ENCODE results near the gene DGKG. TPM values are rescaled to one million over a fixed set of nuclear protein-coding genes. Genes with fewer than 3 reads are reported as not detected.

Gene DGKG
- total and polyA plus RNA-seq, 2 donors (not counting 1 experiment from before 2014, with no cell fraction given): 0.67 to 10.9 TPM

DNA sequence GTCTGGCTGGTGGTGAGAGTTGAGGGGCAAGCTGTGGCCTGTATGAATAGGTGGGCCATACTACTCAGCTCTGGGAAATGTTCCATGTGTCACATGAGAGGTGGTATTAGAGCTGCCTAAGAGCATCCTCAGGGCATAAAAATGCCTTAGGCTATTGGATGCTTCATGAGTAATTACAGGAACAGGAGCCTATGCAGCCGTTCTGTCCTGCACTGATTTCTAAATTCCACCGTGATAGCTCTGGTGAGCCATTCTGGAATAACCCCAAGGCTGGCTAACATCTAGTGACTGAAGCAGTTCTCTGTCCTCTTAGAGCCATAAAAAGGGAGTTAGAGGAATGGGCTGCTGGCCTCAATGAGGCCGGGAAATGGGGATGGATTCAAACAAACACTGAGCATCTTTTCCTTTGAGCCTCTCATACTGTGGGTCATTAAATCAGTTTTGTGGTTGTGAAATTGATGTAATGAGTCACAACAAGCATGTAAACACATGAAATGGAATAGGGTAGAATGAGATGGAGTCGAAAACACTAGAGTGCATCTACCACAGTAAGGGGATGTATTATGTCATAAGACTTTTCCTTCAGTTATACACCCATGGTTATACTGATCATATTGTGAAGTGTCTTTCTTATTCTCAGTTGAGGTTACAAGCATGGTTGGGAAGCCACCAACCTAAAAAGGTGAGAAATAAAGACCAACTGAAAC is 41.0 kb downstream of the DGKG start:
- Histone ChIP-seq H3K4me3 (ENCODE audit: control extremely low read depth in 1 of 5, extremely low read depth in 1 of 5, insufficient read depth in 1 of 5, low read depth in 2 of 5, low read length in 4 of 5) (no peak overlapping the region), H3K79me2 (ENCODE audit: control insufficient read depth, insufficient read depth, low read length) (no peaks in the 10 kb centered on the region), H3K4me2 (replicated peaks; ENCODE audit: low read depth, low read length, poor library complexity, severe bottlenecking) (no peak overlapping the region), H2AFZ (ENCODE audit: insufficient read depth, low read depth, low read length, poor library complexity, severe bottlenecking) (no peak overlapping the region), H3K27ac (ENCODE audit: low read length in 2 of 2) (no peak overlapping the region), H3K36me3 (replicated peaks in 1 of 2; ENCODE audit: control extremely low read depth in 1 of 2, control insufficient read depth in 1 of 2, extremely low read depth in 1 of 2, insufficient read depth in 2 of 2, low read length in 1 of 2) (no peaks in the 10 kb centered on the region), H4K20me1 (ENCODE audit: control insufficient read depth, insufficient read depth, low read length, poor library complexity, severe bottlenecking) (no peaks in the 10 kb centered on the region), H3K9ac (ENCODE audit: low read length) (no peak overlapping the region), H3K4me1 (ENCODE audit: control insufficient read depth in 2 of 2, insufficient read depth in 2 of 2, low read length in 2 of 2) (no peaks in the 10 kb centered on the region), H3K9me3 (ENCODE audit: control extremely low read depth in 1 of 3, control insufficient read depth in 2 of 3, insufficient read depth in 1 of 3, low read length in 2 of 3) (no peaks in the 10 kb centered on the region), H3K27me3 (replicated peaks in 1 of 4; ENCODE audit: control extremely low read depth in 1 of 4, control insufficient read depth in 3 of 4, insufficient read depth in 4 of 4, low read length in 3 of 4) (no peaks in the 10 kb centered on the region)
- no peaks in the 10 kb centered on the region for H3K9me3 Mint-ChIP-seq (ENCODE audit: insufficient read depth)
- no peaks in the 10 kb centered on the region for H3K27me3 Mint-ChIP-seq
- ChIA-PET CTCF (no interaction called here), POLR2A (no interaction called here)
- no peaks in the 10 kb centered on the region for H3K4me1 Mint-ChIP-seq
- intact Hi-C loops (cut with micrococcal nuclease): no loop called here
- no peak overlapping the region for H3K27ac Mint-ChIP-seq
- ATAC-seq (ENCODE audit: low read depth) (no peak), DNase-seq (no peak)
- TF ChIP-seq, protein P1, sequence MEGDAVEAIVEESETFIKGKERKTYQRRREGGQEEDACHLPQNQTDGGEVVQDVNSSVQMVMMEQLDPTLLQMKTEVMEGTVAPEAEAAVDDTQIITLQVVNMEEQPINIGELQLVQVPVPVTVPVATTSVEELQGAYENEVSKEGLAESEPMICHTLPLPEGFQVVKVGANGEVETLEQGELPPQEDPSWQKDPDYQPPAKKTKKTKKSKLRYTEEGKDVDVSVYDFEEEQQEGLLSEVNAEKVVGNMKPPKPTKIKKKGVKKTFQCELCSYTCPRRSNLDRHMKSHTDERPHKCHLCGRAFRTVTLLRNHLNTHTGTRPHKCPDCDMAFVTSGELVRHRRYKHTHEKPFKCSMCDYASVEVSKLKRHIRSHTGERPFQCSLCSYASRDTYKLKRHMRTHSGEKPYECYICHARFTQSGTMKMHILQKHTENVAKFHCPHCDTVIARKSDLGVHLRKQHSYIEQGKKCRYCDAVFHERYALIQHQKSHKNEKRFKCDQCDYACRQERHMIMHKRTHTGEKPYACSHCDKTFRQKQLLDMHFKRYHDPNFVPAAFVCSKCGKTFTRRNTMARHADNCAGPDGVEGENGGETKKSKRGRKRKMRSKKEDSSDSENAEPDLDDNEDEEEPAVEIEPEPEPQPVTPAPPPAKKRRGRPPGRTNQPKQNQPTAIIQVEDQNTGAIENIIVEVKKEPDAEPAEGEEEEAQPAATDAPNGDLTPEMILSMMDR (IDR thresholded peaks at IDR 0.05): no peak
- WGBS (ENCODE audit: insufficient coverage): 88% methylated on average over 3 of the region's 4 CpGs
- no peak overlapping the region for H3K4me3 Mint-ChIP-seq

DNA sequence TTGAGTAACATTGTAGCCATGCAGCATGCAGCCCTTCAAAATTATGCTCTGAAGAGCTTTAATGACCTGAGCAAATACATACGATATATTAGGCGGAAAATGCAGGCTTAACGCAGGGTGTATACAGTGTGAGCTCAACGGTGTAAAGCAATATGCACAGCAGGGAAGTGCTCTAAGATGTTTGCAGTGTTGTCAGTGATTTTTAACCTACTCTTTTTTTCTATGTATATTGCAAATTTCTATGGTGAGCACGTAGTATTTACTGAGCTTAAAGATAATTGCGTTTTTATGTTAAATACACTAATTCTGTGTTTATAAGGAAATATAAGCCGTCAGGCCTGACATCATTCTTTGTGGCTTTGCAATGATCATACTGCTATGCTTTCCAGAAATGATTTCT is 42.1 kb downstream of the DGKG start:
- H3K36me3 ChIP-seq (replicated peaks in 1 of 2; ENCODE audit: control extremely low read depth in 1 of 2, control insufficient read depth in 1 of 2, extremely low read depth in 1 of 2, insufficient read depth in 2 of 2, low read length in 1 of 2): no peaks in the 10 kb centered on the region
- H3K4me2 ChIP-seq (replicated peaks; ENCODE audit: low read depth, low read length, poor library complexity, severe bottlenecking): no peak overlapping the region
- no peaks in the 10 kb centered on the region for H3K4me1 ChIP-seq (ENCODE audit: control insufficient read depth in 2 of 2, insufficient read depth in 2 of 2, low read length in 2 of 2)
- no peak overlapping the region for H3K4me3 ChIP-seq (ENCODE audit: control extremely low read depth in 1 of 5, extremely low read depth in 1 of 5, insufficient read depth in 1 of 5, low read depth in 2 of 5, low read length in 4 of 5)
- Mint-ChIP-seq H3K4me1 (no peaks in the 10 kb centered on the region), H3K9me3 (ENCODE audit: insufficient read depth) (no peaks in the 10 kb centered on the region), H3K4me3 (no peak overlapping the region), H3K27ac (no peak overlapping the region), H3K27me3 (no peaks in the 10 kb centered on the region)
- no peak overlapping the region for H3K9ac ChIP-seq (ENCODE audit: low read length)
- TF ChIP-seq, protein P1 (IDR thresholded peaks at IDR 0.05): no peak
- no peak for TF ChIP-seq EZH2 (IDR thresholded peaks at IDR 0.05; ENCODE audit: borderline replicate concordance, insufficient read depth, low read depth, low read length, poor library complexity, severe bottlenecking)
- ChIA-PET POLR2A (no interaction called here), CTCF (no interaction called here)
- no peaks in the 10 kb centered on the region for H4K20me1 ChIP-seq (ENCODE audit: control insufficient read depth, insufficient read depth, low read length, poor library complexity, severe bottlenecking)
- no peak overlapping the region for H2AFZ ChIP-seq (ENCODE audit: insufficient read depth, low read depth, low read length, poor library complexity, severe bottlenecking)
- H3K9me3 ChIP-seq (ENCODE audit: control extremely low read depth in 1 of 3, control insufficient read depth in 2 of 3, insufficient read depth in 1 of 3, low read length in 2 of 3): no peaks in the 10 kb centered on the region
- WGBS (ENCODE audit: insufficient coverage): 93% methylated on average over 3 of the region's 7 CpGs
- intact Hi-C loops (cut with micrococcal nuclease): no loop called here
- no peak for DNase-seq
- no peak for ATAC-seq (ENCODE audit: low read depth)
- no peaks in the 10 kb centered on the region for H3K79me2 ChIP-seq (ENCODE audit: control insufficient read depth, insufficient read depth, low read length)
- no peaks in the 10 kb centered on the region for H3K27me3 ChIP-seq (replicated peaks in 1 of 4; ENCODE audit: control extremely low read depth in 1 of 4, control insufficient read depth in 3 of 4, insufficient read depth in 4 of 4, low read length in 3 of 4)
- H3K27ac ChIP-seq (ENCODE audit: low read length in 2 of 2): no peak overlapping the region

All from B cell (primary cell).